Esophagus mucosa (tissue), 1 donor: ENCODE measurements around the gene PATZ1. TPM values are rescaled to one million over a fixed set of nuclear protein-coding genes. Genes with fewer than 3 reads are reported as not detected.

ENCODE experiments used
- ATAC-seq: fragments of 200-7000 bp; cut with Tn5 transposase; one replicate; pipeline ENCODE4 v1.9.1; 2020
- total RNA-seq: library from RNA; stranded (reverse); gene quantifications from one replicate; pipeline ENCODE4 v1.2.4, GENCODE V29; 2023
- donor health status: DM: yes; HTN: yes; CAD: no.

PATZ1 gene
- total RNA-seq, 1 donor from 2014 or later = 6.2 TPM

DNA sequence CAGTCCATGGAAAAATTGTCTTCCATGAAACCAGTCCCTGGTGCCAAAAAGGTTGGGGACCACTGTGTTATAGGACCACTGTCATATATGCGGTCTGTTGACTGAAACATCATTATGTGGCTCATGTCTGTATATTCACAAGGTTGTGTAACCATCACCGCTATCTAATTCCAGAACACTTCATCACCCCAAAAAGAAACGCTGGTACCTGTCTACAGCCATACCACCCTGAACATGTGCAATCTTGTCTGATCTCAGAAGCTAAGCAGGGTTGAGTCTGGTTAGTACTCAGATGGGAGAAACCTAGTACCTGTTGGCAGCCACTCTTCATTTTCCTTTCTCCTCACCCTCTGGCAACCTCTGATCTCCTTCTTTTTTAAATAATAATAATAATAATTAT is 41.0 kb downstream of the PATZ1 start:
- peak; percentile 88 for ATAC-seq

DNA sequence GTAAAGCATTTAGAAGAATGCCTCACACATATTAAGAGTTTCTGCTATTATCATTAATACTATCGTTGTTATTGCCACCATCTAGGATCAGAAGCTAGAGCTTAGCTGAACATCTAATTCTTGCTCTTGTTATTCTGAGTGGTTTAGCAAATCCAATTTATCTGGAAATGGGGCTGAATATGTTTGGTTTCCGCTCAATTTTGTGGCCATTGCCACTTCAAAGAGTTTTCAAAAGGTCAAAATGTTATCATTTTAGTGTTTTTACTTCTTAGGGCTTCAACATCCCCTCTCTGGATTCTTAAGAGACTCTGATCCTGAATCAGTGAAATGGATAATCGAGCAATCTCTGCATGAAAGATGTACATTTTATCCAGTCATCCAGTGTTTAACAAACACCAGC is 43.6 kb downstream of the PATZ1 start:
- no peak for ATAC-seq

DNA sequence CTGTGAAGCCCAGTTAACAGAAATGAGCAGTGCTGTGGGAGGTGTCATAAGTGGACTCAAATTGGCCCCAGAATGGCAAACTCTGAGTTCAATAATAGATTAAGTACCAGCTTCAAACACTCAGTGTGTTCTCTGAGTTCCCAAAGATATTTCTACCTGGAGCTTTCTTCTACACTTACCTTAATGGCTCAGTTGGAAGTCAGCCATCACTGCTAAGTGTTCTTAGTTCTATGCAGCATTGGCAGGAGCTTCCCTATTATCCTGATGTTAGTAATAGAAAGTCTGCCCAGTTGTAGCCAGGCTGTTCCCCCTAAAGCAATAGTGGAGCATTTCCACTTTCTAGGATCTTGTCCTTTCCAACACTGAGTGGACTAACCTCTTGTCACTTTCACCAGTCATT is 44.1 kb downstream of the PATZ1 start:
- ATAC-seq = no peak

DNA sequence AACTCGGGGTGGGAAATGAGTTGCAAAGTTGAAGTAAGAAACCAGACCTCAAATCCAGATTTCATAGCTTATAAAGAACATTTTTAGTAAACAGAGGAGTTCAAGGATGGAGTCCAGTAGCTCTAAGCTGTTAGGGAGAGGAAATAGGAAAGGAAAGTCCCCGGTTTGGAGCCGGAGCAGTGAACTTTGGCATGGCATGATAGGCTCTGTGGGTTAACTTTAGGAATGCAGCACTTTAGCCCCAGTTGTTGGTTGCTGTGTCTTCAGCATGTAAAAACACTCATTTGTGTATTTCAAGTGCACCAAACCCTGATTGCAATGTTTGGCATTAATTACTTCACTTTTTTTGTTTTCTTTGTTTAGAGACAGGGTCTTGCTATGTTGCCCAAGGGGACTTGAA is 45.2 kb downstream of the PATZ1 start:
- ATAC-seq = no peak

DNA sequence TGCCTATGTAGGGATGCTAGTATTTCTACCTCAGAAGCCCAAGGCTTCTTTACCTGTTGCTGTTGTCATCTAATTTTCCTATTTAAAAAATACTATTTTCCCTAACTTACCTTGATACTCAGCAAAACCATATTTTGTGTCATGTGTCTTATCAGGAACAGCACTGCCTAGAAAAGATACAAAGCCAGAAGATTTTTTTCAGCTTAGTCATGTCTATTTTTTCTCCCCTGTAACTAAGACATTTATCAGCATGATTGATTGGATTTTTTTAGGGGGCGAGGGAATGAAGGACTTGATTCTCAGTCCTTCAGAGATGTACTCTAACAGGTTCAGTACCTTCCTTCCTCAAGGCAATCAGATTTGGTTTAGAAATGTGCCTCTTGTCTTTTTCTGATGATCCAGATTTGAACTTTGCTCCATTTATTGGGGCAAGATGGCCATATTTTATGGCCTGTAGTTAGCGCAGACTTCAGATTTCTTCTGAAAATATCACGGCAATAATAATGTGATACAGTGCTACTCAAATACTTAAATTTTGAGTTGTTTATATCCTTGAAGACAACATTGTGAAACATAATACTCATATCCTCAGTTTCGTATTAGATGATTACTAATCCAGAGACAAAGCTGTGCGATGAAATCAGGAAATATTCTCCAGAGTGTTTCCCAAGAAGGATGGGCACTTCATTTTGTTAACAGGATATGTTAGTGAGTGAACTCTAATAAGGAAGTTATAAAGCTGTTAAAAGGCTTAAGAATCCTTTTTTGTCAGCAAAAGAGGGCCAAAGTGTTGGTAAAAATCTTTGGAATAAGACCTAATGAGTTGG is 50.1 kb downstream of the PATZ1 start:
- ATAC-seq = peak; percentile 34

DNA sequence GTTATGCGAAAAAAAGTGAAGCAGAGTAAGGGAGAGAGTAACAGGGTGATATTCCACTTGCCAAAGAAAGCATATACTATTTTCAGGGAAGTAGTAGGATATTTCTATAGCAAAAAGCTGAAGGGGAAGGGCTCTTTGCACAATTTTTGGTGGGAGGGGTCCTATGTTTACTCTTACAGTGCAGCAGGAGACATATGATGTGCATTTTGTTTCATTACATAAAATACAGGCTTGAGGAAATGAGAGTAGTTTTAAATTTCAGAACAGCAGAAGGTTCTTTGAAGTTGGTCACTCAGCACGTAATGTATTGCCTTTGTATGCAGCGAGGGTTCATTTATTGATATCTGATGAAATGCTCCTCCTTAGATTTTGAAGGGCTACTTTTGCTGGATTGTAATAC is 50.8 kb downstream of the PATZ1 start:
- no peak for ATAC-seq

DNA sequence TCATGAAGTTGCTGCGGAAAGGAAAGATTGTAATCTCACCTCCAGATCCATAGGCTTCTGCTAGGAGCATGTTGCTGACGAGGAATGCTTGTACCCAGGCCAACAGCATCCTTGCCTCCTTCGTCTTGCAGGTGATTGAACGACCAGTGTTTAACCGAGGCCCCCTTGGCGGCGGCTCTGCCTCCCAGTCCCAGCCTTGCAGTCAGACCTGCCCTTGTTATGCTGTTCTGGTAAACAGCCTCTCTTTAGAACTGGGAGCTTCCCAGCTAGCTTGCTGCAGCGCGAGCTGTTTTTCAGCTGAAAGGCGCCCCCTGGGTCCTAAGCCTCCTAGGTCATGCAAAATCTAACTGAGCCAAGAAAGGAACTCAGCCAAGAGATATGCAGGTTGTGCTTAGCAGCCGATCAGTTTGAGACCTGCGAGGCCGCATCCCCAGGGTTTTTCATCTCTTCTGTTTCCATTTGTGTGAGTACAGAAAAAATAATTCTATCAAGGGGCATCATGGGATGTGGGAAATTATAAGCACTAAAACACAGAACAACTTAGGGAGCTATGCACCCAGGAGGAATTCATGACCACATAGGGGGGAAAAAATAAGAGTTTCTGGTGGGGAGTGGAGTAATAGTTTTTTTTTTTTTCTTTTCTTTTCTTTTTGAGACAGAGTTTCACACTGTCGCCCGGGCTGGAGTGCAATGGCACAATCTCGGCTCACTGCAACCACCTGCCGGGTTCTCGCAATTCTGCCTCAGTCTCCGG is 53.7 kb downstream of the PATZ1 start, which contains the start of gene PIK3IP1:
Gene PIK3IP1 (minus strand): TSS at position 253 of the 754 bp plus-strand sequence. CDS start 144 bp downstream, at position 109.
- peak; percentile 28 for ATAC-seq

DNA sequence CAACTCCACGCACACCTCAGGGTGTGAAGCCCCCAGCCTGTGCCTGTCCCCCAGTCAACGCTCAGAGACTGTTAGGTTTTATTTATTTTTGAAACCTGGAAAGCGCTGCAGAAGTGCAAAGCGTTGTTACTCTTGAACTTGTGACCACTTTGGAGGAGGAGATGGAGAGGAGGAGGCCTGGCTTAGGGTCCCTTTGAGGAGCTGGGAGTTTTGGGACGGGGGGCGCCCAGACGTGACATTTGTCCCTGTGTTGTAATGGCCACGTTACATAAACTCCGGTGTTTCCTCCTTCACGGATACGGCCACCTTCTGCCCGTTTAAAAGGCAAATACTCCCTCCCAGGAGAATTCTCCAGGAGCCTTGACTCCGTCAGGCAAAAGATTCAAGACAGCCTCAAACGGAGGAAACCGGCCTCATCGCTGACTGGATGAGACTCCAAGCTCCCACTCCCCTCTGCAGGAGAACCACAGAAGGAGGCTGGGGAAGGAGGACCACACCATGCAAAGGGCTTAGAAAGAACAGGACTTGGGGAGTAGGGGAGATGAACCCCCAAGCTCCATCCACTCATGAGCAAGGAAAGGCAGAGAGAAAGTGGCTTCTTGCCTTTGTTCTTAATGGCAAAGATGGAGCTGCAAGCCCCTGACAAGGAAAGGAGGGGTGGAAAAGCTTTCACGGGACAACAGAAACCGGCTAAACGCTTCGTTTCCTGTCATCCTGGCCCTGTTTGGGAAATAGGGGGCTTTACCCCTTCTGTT is 54.5 kb downstream of the PATZ1 start:
- no peak for ATAC-seq

DNA sequence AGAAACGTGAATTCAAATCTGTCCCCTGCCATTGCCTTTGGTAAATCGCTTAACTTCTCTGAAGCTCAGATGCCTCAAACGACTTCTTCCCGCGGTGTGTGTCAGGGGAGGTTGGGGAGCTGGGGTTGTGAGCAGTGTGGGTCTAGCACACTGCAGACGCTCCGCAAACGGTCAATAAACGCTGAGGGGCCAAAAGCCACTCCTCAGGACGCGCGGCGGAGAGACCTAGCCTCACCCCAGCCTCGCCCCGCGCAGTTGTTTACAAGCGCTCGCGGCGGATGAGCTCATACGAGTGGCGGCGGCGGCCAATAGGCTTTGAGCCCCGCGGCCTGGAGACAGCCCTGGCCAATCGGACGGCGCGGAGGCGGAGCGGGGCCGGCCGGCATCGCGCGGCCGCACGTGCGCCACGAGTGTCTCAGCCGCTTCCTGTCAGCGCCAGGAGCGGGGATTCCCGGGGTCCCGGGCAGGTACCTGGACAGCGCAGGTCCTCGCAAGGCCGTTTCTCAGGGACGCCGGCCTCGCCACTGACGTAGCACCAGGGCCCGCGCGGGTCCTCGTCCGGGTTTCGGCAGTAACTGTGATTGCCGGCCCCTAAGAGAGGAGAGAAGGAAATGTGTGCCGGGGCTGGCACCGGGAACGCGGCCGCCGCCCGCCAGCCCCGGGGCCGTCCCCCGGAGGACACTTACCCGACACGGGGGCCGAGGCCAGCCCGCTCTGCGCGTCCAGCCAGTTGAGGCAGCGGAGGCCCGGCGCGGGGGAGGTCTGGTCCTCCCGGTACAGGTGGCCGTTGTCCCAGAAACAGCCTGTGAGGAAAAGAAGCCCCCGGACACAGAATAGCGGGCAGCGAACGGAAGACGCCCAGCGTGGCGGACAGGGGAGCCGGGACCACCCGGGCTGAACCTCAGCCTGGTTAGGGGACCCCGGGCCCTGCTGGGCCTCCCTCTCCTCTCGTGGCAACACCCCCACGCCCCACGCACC is 55.4 kb downstream of the PATZ1 start:
- peak; percentile 95 for ATAC-seq

DNA sequence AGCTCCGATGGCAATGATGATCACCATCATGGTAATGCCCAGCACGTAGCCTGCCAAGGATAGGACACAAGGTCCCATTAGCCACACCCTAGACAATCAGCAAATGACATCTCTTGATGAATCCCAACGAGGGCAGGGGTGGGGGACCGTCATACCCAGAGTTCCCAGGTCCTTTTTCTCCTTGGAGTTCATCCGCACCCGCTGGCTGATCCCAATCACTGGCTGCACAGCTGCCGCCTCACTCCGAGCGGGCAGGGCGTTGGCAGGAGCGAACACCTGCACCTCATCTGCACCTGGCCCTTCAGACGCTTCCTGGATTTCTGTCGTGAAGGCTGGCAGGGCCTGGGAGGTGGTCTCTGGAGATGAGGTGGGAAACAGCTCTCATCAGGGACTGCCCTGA is 56.8 kb downstream of the PATZ1 start:
- no peak for ATAC-seq

DNA sequence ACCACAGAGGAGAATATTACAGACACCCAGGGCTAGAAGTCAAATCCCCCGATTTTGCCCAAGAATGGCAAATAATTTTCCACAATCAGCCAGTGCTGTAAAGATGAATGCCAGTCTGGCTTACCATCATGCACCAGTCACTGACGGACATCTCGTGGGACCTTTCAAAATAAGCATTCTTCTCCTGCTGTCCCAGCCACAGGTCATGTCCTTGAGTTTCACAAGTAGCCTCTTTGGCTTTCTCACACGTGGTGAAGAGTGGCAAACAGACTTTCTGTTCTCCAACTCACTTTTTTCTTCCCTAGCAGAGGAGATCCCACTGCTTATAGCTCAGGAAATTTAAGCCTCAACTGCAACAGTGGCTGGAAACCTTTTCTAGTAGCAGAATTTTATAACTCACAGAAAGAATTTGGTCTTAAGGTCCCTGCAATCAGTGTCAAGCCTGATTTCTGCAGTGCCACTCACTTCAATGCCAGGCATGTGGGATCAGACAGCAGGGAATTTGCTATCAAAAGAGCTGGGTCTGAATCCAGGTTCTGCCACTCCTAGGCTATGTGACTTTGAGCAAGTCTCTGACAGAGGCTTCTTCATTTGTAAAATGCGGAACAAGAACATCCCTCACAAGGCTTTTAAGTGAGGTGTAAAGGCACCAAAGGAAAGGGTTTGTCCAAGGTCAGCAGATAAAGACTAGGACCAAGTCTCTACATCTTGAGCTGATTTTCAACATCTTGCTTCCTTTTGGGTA is 57.5 kb downstream of the PATZ1 start:
- ATAC-seq = no peak

DNA sequence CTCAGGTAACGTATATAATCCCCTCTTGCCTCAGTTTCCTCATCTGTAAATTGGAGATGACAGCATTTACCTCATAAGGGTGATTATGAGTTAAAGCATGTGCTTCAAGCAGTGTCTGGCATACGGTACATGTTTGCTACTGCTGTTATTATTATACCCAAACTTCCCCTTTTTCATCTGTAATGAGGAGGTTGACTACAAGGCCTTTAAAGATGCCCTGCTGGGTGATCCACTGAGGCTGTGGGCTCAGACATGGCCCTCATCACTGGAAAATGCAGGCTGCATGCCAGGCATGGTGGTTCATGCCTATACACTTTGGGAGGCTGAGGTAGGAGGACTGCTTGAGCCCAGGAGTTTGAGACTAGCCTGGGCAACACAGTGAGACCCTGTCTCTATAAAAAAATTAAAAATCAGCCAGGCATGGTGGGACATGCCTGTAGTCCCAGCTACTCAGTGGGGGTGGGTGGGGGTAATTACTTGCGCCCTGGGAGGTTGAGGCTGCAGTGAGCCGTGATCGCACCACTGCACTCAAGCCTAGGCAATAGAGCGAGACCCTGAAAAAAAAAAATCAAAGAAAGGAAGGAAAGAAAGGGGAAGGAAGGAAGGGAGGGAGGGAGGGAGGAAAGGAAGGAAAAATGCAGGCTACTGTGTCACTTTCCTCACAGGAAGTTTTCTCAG is 58.2 kb downstream of the PATZ1 start:
- no peak for ATAC-seq

DNA sequence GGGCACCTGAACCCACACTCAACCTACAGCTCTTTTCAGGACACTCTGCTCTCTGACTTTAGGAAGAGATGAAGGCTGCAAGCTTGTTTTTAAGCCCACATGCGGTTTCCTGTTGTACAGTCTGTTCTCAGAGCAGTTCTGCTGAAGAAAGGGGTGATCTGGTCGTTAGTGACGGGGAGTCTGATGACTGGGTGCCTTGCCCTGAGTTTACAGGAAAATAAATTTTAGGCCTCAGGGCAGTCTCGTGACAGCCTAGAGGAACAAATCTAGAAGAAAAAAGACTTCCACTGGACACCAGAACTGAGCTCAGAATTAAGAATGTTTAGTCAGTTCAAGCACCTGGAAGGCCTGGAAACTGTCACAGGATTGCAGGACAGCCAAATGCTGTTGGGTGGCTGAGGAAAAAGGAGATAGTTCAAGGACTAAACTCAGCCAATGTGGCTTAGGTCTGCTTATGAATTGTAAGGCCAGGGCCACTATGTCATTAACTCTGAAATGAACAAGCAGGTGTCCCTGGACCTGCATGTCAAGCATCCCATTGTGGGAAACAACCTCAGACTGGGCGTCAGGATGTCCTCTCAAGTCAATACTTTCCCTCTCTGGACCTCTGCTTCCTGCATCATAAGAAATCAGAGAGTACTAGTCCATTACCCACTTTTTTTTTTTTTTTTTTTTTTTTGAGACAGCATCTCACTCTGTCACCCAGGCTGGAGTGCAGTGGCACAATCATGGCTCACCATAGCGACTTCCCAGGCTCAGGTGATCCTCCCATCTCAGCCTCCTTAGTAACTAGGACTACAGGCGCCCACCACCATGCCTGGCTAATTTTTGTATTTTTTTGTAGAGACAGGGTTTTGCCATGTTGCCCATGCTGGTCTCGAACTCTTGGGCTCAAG is 59.5 kb downstream of the PATZ1 start:
- ATAC-seq = no peak

DNA sequence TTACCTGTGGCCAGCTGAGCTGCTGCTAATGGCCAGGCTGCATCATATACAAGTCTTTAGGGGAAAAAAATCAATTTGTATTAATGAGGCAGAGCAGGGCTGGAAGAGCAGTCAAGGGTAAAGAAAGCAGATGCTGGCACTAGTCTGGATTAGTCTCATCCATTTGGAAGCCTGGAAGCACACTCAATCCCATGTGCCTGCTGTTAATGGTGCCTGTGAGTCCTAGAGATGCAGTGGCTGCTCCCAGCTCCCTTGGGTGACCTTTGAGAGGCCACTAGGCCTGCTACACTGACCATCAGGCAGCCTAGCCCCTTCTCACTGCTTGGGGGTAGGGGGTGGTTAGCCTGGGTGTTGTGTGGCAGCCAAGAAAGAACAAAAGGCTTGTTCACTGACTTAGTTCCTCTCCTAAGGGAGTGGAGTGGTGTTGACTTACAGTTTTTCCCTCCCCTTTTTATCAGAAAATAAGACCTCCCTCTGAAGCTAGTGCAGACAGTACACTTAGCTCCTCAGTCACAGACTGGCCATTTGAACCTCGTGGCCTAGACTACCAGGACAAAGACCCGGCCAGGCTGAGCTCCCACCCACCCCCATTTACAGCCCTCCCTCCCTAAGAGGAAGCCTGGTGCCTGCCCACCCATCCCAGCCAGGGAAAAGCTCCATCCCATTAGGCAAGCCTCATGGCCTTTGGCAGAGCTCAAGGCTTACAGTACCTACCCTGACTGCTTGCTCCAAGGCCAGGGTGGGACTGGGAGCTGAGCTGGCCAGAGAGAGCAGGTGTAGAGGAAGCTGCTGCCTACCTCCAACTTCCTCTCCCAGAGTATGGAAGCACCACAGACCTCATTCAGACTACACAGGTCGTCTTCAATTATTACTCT is 61.6 kb downstream of the PATZ1 start:
- ATAC-seq = peak; percentile 2

DNA sequence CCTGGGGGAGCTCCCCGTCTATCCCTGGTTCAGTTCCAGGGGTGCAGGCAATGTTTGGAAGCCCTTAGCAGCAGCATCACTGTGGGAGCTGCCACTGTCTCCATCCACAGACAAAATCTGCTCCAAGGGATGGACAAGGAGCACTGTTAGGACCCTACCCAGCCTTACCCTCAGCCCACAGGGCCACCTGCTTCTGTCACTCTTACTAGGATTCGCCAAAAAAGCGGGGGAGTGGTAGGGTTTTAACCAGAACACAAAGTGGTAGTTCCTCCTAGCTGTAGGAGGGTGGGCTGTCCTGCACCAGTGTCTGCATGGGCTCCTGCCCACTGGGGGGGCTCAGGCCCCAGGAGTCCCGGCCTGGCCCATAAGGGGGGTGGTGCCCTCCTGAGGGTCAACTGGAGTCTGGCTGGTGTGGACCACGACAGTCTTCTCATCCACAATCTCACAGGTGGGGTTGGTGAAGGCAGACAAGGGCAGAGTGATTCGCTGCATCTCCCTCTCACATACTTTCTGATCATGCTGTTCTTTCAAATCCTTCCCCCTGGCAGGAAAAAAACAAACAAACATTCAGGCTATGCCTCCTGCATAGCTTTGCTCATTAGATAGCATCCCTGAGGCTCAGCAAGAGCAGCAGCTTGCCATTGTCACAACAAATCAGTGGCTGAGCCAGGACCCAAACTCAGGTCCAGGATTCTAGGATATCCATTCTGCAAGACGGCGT is 63.2 kb downstream of the PATZ1 start:
- no peak for ATAC-seq

DNA sequence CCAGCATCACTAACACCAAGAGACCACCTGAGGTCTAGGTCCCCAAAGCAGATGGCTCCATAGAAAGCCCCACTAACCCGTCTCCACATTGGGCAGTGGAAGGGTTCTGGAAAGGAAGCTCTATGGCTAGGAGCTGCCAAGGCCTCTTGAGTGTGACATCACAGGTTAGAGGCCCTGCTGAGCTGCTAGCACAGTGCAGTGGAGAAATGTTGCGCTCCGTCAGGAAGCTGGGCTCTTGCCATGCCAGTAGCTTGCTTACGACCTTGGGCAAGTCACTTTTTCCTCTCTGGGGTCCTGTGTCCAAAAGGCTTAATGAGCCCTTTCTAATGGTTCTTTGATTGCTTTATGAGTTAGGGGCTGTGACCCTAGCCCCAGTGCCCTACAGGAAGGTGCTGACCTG is 64.4 kb downstream of the PATZ1 start:
- ATAC-seq = no peak

DNA sequence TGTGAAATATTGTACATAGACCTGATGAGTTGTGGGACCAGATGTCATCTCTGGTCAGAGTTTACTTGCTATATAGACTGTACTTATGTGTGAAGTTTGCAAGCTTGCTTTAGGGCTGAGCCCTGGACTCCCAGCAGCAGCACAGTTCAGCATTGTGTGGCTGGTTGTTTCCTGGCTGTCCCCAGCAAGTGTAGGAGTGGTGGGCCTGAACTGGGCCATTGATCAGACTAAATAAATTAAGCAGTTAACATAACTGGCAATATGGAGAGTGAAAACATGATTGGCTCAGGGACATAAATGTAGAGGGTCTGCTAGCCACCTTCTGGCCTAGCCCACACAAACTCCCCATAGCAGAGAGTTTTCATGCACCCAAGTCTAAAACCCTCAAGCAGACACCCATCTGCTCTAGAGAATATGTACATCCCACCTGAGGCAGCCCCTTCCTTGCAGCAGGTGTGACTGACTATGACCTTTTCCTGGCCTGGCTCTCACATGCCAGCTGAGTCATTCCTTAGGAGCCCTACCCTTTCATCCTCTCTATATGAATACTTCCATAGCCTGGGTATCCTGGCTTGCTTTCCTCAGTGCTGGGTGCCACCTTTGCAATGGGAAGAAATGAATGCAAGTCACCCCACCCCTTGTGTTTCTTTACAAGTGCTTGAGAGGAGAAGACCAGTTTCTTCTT is 66.2 kb downstream of the PATZ1 start:
- ATAC-seq = peak; percentile 52
